Measurements from ENCODE around the gene SMIM8. TPM values are rescaled to one million over a fixed set of nuclear protein-coding genes. Genes with fewer than 3 reads are reported as not detected.

Gene SMIM8
- polyA plus RNA-seq, 1 donor (not counting 4 experiments of a cell fraction or from before 2014, with no cell fraction given): 7.6 TPM

DNA sequence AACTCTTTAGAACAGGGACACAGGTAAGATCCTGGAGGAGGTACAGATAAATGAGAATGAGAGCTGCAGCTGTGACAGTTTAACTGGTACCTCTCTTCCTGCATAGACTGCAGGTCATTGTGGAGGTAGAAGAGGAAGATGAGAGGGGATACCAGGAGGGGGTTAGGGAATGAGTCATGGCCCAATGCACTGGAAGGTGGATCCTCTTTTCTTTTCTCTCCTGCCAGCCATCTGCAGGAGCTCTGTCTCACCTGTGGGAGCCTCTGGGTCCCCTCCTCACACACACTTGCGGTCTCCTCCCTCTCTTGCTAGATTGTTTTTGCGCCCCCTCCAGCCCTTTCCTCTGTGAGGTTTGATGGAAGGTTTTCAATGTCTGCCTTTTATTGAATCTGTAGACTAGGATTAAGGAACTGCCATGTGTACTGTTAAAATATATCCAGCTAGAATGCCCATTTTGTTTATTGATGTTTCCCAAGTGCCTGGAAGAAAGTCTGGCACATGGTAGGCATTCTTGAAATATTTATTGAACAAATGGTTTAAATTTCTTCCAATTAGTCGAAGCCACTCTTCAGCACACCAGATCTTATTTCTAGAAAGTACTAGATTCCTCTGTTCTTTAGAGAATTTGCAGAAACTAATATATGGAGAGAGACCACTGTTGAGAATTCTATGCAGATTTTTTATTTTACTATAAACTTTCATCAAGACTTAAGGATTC, 35.2 kb downstream of the SMIM8 start:
- no peaks in the 10 kb centered on the region for H3K4me1 ChIP-seq (ENCODE audit: control insufficient read depth, extremely low read depth, insufficient read depth, low read length)
- no peak overlapping the region for H3K4me3 ChIP-seq (ENCODE audit: control insufficient read depth in 2 of 3, extremely low read depth in 1 of 3, insufficient read depth in 2 of 3, low read depth in 1 of 3, low read length in 3 of 3)
- no peaks in the 10 kb centered on the region for H4K20me1 ChIP-seq (ENCODE audit: control insufficient read depth, extremely low read depth, insufficient read depth, low read length)
- no peaks in the 10 kb centered on the region for H3K79me2 ChIP-seq (ENCODE audit: control insufficient read depth, insufficient read depth, low read length)
- FAIRE-seq (no peak), DNase-seq (ENCODE audit: low read depth, low spot score) (no peak)
- no peaks in the 10 kb centered on the region for H3K27me3 ChIP-seq (ENCODE audit: control insufficient read depth, extremely low read depth, insufficient read depth, low read length)
- no peaks in the 10 kb centered on the region for H3K9me3 ChIP-seq (ENCODE audit: control insufficient read depth, low read depth, low read length)
- no peak overlapping the region for H2AFZ ChIP-seq (ENCODE audit: control insufficient read depth, low read length)
- no peak for TF ChIP-seq EZH2 (IDR thresholded peaks at IDR 0.05; ENCODE audit: low read length)
- TF ChIP-seq, protein P1, sequence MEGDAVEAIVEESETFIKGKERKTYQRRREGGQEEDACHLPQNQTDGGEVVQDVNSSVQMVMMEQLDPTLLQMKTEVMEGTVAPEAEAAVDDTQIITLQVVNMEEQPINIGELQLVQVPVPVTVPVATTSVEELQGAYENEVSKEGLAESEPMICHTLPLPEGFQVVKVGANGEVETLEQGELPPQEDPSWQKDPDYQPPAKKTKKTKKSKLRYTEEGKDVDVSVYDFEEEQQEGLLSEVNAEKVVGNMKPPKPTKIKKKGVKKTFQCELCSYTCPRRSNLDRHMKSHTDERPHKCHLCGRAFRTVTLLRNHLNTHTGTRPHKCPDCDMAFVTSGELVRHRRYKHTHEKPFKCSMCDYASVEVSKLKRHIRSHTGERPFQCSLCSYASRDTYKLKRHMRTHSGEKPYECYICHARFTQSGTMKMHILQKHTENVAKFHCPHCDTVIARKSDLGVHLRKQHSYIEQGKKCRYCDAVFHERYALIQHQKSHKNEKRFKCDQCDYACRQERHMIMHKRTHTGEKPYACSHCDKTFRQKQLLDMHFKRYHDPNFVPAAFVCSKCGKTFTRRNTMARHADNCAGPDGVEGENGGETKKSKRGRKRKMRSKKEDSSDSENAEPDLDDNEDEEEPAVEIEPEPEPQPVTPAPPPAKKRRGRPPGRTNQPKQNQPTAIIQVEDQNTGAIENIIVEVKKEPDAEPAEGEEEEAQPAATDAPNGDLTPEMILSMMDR (optimal IDR thresholded peaks at IDR 0.05 in 1 of 3, IDR thresholded peaks at IDR 0.05 in 1 of 3, conservative IDR thresholded peaks at IDR 0.05 in 1 of 3; ENCODE audit: extremely low read depth in 1 of 3, insufficient read depth in 2 of 3, low read length in 3 of 3): no peak
- H3K9ac ChIP-seq (ENCODE audit: control insufficient read depth, extremely low read depth, insufficient read depth, low read length): no peak overlapping the region
- H3K4me2 ChIP-seq (ENCODE audit: control insufficient read depth, extremely low read depth, insufficient read depth, low read depth, low read length): no peak overlapping the region
- no peaks in the 10 kb centered on the region for H3K9me1 ChIP-seq (ENCODE audit: control insufficient read depth, extremely low read depth, insufficient read depth, low read length)
- peaks cover 0 to 3% of the 10 kb centered on the region in 2 experiments for H3K36me3 ChIP-seq (ENCODE audit: control insufficient read depth in 2 of 2, extremely low read depth in 1 of 2, insufficient read depth in 2 of 2, low read length in 2 of 2)
- H3K27ac ChIP-seq (ENCODE audit: control insufficient read depth, insufficient read depth, low read length): no peak overlapping the region
- dilution Hi-C loops (cut with MboI; ENCODE audit: extremely low pct_ligation_motif_present, low sequenced_read_pairs): no loop called here

DNA sequence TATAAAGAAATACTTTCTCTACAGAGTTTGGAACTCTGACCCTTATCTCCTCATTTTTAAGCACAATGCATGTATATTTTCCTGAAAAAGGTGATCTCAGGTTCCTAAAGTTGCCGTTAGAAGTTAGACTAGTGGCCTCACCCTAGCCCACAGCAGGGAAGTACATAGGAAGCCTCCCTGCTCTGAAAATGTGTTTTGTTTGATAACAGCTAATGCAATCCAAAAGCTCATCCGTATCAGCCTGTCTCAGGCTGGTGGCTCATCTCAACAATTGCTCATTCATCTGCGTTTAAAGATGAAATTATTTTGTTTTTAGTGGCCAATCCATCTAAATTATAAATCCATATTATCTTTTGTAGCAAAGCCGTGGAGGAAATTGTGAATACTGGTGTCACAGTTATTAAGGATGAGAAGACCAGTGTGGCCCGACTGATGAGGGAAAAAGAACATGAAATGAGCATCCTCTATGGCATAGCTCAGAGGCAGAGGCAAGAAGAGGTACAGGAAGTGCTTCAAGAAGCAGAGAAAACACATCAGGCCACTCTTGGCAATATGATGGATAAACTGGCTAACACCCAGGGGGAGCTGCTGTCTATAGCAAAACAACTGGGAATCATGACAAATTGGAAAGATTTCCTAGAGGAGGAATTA, 42.3 kb downstream of the SMIM8 start:
- Histone ChIP-seq H3K9me1 (ENCODE audit: control insufficient read depth, extremely low read depth, insufficient read depth, low read length) (no peaks in the 10 kb centered on the region), H2AFZ (ENCODE audit: control insufficient read depth, low read length) (no peak overlapping the region), H3K4me2 (ENCODE audit: control insufficient read depth, extremely low read depth, insufficient read depth, low read depth, low read length) (no peak overlapping the region), H3K27ac (ENCODE audit: control insufficient read depth, insufficient read depth, low read length) (no peak overlapping the region), H3K9me3 (ENCODE audit: control insufficient read depth, low read depth, low read length) (no peaks in the 10 kb centered on the region), H3K27me3 (ENCODE audit: control insufficient read depth, extremely low read depth, insufficient read depth, low read length) (no peaks in the 10 kb centered on the region), H3K4me3 (ENCODE audit: control insufficient read depth in 2 of 3, extremely low read depth in 1 of 3, insufficient read depth in 2 of 3, low read depth in 1 of 3, low read length in 3 of 3) (no peak overlapping the region), H3K36me3 (ENCODE audit: control insufficient read depth in 2 of 2, extremely low read depth in 1 of 2, insufficient read depth in 2 of 2, low read length in 2 of 2) (no peaks in the 10 kb centered on the region), H3K4me1 (ENCODE audit: control insufficient read depth, extremely low read depth, insufficient read depth, low read length) (no peaks in the 10 kb centered on the region), H3K9ac (ENCODE audit: control insufficient read depth, extremely low read depth, insufficient read depth, low read length) (no peak overlapping the region), H4K20me1 (ENCODE audit: control insufficient read depth, extremely low read depth, insufficient read depth, low read length) (no peaks in the 10 kb centered on the region), H3K79me2 (ENCODE audit: control insufficient read depth, insufficient read depth, low read length) (no peaks in the 10 kb centered on the region)
- DNase-seq (ENCODE audit: low read depth, low spot score): no peak
- TF ChIP-seq, protein P1 (optimal IDR thresholded peaks at IDR 0.05 in 1 of 3, IDR thresholded peaks at IDR 0.05 in 1 of 3, conservative IDR thresholded peaks at IDR 0.05 in 1 of 3; ENCODE audit: extremely low read depth in 1 of 3, insufficient read depth in 2 of 3, low read length in 3 of 3): no peak
- TF ChIP-seq EZH2 (IDR thresholded peaks at IDR 0.05; ENCODE audit: low read length): no peak
- FAIRE-seq: no peak
- dilution Hi-C loops (cut with MboI; ENCODE audit: extremely low pct_ligation_motif_present, low sequenced_read_pairs): no loop called here
